HG03175 (cell line): ENCODE data around the gene MTFP1.
"Not testable (repeated sequence)": the region's sequence is repeated elsewhere in the genome, so short reads cannot be mapped to it uniquely, and the experiment has no call there.

Experiments used
- ATAC-seq: cut with Tn5 transposase; IDR thresholded peaks from one replicate; pipeline ENCODE4 v1.9.1; 2021; ENCODE audit warnings: mild to moderate bottlenecking, moderate library complexity; ENCODE audit not compliant: unreplicated experiment

Gene MTFP1

DNA sequence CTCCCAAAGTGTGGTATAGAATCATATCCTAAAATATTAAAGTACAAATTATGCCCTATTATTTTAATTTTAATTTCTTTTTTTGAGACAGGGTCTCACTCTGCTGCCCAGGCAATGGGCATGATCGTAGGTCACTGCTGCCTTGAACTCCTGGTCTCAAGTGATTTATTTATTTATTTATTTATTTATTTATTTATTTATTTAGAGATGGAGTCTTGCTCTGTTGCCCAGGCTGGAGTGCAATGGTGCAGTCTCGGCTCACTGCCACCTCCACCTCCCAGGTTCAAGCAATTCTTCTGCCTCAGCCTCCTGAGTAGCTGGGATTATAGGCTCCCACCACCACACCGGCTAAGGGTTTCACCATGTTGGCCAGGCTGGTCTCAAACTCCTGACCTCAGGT, 24.5 kb upstream of the MTFP1 start:
- ATAC-seq: not testable (repeated sequence)

DNA sequence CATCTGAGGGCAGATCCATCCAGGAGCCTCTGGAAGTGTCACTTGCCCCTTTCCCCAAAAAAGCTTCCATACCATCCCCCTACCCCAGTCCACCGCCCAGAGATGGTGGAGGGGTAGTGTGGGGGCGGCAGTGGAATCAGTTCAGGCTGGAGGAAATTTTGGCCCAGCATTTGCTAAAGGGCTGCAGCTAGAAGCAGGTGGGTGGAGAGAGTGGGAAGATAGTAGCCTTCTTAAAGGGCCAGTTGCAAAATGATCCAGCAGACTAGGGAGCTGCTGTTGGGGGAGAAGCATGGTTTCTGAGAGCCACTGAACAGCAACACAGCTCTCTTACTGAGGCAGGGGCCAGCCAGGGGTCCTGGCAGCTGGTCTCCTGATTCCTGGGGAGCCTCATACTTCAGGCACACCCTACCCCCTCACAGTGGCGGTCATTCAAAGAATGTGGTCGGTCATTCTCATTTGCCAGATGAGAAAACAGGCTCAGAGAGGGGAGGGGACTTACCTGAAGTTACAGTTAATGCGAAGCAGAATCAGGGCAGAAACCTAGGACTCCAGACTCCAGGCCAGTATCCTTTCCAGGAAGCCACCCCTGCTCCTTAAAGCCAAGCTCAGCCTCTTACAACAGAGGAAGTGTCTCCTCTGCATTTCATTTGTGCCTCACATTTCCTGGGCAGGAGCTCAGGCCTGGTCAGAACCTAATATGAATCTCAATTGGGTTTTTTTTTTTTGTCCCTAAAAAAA, 23.4 kb upstream of the MTFP1 start:
- ATAC-seq: no peak

DNA sequence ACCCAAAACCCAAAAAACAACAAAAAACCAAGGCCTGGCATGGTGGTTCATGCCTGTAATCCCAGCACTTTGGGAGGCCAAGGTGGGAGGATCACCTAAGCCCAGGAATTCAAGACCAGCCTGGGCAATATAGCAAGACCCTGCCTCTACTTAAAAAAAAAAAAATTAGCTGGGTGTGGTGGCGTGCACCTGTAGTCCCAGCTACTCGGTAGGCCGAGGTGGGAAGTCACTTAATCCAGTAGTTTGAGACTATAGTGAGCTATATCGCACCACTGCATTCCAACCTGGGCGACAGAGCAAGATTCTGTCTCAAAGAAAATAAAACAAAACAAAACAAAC, 22.8 kb upstream of the MTFP1 start:
- not testable (repeated sequence) for ATAC-seq

DNA sequence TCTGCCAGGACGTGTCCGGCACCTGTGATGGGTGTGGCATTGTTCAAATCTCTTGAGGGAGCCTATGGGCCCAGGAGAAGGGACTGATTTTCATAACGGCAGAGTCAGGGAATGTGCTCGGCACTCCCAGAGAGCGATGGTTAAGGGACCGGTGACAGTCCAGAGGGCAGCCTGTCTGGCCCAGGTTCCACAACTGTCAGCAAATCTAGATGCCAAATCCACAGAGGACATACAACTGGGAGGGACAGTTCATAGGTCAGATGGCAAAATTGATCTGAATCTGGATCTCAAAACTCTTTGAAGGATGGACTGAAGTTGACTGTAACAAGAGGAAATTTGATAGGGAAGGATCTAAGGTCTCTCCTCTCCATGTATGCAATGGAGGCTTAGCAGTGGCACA, 21.3 kb upstream of the MTFP1 start:
- no peak for ATAC-seq

DNA sequence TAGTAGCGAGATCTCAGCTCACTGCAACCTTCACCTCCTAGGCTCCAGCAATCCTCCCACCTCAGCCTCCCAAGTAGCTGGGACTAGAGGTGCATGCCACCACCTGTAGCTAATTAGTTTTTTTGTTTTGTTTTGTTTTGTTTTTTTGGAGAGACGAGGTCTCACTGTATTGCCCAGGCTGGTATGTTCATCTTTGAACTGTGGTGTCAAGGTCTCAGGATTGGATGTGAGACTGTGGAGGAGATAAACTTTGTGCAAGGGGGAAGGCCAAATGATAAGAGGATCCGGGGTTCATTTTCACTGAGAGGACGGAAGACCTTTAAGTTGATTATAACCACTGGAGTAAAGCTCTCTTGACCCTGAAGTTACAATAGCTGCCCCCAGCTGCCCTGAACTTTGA, 19.8 kb upstream of the MTFP1 start:
- ATAC-seq: no peak

DNA sequence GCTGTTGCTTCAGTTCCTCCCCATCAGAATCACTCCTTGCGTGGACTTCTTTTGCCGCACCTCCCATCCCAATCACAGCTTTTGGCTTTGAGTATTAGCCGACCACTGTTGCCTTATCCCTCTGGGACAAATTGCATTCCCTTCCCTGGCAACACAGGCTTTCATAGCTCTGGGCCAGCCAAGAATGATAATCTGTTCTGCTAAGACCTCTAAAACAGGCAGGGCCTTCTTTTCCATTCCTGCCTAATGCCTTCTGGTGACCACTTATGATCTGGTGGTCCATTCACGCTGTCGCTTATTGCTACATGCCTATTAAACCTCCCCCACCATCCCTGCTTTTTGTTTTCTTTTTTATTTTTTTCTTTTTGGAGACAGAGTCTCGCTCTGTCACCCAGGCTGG, 19.2 kb upstream of the MTFP1 start:
- ATAC-seq: no peak

DNA sequence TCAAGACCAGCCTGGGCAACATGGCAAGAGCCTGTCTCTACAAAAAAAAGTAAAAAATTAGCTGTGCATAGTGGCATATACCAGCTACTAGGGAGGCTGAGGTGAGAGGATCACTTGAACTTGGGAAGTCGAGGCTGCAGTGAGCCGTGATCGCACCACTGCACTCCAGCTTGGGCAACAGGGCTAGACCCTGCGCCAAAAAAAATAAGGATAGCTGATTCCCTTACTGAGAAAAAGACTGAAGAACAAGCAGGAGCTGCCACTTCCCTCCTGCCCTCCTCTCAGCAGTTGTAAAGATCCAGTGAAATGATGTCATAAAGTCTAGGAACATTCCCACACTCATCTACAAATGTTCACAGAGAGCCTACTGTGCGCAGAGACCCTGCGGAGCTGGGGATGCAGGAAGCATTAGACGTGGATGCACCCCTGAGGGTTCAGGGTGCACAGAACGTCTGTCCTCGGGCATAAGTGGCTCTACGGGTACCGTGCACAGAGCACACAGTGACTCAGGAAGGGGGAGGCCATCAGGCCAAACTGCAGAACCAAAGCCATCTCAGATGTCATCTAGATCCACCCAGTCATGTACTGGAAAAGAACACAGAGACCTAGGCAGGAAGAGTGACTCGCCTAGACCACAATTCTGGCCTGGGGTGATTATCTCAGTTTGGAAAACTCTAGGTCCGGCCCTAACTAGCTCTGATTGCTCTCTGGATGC, 17.0 kb upstream of the MTFP1 start:
- ATAC-seq: no peak

DNA sequence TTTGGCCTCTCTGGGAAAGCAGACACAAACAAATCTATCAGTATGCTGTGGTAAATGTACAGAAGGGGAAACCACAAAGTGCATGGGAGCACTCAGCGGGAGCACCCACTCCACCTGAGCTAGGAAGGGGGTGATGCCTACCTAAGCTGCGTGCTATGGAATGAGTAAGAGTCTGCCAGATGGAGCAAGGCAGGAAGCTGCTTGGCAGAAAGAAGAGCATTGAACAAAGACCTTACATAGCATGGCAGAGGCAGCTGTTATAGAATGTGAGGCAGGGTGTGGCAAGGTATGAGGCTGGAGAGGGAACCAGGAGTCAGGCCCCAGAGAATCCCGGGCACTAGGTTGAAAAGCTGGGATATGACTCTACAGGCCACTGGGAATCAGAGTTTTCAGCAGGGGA, 13.8 kb upstream of the MTFP1 start:
- ATAC-seq: no peak

DNA sequence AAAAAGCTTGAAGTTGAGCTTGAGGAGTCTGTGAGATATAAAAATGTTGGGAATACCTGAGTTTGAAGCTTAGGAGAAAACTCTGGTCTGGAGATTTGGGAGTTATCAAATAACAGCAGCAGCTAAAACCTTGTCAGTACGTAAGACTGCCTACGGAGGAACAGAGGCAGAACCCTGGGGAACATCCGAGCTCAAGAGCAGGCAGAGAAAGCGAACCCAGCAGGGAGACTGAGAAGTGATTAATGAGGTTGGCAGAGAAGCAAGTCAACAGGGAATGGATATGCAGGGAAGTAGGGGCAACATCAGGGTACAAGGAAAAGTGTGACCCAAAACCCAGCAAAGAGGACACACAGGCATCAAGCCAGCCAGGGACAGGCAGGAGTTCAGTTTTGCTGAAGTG, 12.6 kb upstream of the MTFP1 start:
- ATAC-seq: no peak

DNA sequence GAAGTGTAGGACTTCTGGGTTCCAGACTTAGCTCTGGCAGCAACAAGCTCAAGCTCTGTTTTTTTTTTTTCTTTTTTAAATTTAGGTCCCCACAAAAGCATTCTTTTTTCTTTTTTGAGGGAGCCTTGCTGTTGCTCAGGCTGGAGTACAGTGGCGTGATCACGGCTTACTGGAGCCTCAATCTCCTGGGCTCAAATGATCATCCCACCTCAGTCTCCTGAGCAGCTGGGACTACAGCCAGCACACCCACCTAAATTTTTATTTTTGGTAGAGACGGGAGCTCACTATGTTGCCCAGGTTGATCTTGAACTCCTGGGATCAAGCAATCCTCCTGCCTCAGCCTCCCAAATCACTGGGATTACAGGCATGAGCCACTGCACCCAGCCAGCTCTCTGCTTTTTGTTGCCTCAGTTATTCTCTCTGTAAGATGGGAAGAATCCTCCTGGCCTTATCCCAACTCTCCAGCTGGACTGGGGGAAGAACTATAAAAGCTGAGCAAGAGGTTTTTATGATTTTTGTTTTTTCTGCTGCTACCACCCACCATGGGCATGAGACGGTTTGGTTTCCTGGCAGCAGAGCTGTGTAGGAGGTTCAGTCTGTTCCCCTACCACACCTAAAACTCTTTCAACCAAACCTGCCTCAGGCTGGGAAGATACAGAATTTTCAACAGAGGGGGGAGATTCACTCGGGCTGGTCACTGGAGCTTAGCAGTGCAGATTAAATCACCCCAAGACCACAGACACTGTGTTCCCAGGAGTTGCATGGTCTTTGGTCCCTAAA, 11.6 kb upstream of the MTFP1 start:
- no peak for ATAC-seq

DNA sequence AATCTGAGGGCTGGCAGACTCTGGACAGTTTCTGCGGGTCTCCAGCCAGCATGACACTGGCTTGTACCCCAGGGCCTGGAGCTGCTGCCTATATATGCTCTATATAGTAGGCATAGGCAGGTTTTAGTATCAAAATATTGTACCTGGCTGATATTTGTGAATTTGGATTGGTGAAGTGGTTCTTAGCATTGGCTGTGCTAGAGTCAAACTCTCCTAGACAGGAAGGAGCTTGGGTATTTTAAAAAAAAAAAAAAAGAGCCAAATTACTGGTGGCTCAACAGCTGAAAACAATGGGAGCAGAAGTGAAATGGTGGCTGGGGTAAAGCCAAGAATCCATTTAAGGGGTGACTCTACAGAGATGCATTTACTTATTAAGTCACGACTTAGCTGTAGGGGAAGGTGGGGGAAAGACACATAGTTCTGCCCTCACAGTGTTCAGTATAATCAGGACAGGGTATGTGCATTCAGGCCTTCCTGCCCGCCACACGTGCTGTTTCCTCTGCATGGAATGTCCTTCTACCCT, 11.0 kb upstream of the MTFP1 start:
- no peak for ATAC-seq

DNA sequence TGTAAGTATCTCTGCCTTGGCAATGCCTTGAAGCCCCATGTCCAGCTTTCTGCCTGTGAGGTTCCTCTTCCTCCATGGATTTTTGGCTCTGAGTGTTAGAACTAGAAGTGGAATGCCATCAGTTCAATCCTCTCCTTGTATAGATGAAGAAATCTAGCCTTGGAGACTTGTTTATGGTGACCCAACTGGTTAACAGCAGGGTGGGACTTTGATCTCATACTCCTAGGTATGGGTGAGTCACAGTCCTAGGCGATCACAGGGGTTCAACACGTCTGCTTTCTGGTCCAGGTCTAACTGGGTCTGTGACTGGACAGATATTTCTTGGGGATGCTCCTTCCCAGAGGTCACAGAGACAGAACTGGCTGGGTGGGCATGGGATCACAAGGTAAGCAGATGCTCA, 9.2 kb upstream of the MTFP1 start:
- ATAC-seq: no peak

DNA sequence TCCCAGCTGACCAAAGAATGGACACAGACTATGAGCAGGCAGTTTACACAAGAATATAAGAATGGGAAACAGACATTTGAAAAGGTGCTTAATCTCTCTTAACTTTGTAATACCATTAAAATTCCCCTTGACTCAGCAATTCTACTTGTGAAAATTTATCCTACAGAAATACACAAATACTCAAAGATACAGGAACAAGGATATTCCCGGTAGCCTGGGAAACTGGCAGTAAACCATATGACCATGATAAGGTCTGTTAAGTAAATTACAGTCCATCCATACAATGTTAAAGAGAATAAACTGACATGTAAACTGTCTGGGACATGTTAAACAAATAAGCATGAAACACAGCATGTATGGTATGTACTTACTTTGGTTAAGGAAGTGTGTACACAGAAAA, 8.7 kb upstream of the MTFP1 start:
- ATAC-seq: no peak

DNA sequence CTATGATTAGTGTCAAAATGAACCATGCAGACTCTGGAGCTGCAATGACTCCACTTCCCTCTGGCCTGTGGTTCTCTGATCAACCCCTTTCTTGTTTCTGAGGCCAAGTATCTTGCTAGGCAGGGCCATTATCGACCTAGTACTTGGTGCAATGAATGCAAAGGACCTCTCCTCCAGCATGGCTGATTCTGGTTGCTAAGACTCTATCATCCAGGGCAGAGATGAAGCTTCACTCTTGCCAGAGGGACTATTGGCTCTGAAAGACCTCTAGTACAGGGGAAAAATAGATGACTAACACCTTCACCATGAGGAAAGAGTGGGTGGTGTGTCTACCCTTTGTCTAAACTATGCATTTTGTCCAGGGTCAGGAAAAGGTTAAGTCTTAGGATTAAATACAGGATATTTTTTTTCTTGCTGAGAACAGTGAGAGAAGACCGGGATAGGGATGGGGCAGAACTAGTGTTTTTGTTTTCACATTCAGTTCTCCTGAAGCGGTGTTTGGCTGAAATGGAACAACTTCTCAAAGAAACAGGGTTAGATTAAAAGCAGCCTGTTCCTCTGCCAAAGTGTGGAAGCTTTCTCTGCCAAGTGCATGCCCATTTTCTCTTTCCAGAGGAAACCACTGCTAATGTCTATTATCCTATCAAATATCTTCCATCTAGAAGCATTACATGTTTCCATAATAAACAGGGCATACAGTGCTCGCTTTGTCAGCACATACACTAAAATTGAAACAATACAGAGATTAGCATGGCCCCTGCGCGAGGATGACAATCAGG, 5.0 kb upstream of the MTFP1 start:
- no peak for ATAC-seq

DNA sequence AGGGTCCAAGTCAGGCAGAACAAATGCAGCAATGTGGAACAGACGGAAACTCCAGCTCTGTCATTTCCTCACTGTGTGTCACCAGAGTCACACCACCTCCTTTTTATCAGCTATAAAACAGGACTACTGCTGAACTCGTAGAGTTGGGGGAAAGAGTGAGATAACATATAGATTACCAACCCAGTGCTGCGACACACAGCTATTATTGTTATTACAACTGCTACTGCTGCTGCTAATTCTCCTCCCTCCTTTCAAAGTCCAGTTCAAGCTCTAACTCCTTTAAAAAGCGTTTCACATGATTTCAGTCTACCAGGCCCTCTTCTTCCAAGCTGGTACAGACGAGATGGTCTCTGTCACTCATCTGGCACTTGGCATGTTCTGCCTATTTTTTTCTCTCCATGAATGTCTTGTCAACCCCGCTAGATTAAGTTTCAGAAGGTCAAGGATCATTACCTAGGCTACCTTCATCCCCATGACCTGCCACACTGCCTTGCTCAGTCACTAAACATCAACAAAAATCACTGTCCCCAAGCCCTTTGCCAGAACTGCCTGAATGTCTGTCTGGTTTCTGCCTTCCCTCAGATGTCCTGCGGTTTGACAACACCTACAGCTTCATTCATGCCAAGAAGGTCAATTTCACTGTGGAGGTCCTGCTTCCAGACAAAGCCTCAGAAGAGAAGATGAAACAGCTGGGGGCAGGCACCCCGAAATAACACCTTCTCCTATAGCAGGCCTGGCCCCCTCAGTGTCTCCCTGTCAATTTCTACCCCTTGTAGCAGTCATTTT, 3.7 kb upstream of the MTFP1 start:
- ATAC-seq: no peak

DNA sequence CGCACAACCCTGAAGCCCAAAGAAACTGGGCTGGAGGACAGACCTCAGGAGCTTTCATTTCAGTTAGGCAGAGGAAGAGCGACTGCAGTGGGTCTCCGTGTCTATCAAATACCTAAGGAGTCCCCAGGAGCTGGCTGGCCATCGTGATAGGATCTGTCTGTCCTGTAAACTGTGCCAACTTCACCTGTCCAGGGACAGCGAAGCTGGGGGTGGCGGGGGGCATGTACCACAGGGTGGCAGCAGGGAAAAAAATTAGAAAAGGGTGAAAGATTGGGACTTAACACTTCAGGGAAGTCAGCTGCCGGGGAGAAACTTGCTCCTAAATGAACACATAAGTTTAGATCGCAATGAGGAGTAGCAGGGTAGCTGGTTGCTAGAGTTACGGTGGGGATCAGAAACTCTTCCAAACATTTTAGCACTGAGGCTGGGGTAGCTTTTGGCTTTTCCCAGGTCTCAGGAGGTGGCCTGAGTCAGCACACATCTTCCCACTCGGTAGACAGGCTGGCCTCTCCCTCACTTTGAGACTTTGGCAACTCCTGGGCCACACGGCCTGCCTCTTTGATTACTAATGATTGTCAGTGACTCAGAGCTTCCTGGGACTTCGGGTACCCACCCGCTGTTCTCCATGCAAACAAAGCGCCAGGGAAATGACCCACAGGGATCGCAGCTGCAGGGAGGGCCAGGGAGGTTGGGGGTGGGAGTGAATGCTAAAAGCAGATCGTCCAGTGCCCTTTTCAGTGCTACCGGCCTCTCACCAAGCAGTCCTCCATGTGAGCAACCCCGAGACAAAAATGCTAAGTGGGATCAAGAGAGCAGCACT, 2.9 kb upstream of the MTFP1 start:
- ATAC-seq: no peak

DNA sequence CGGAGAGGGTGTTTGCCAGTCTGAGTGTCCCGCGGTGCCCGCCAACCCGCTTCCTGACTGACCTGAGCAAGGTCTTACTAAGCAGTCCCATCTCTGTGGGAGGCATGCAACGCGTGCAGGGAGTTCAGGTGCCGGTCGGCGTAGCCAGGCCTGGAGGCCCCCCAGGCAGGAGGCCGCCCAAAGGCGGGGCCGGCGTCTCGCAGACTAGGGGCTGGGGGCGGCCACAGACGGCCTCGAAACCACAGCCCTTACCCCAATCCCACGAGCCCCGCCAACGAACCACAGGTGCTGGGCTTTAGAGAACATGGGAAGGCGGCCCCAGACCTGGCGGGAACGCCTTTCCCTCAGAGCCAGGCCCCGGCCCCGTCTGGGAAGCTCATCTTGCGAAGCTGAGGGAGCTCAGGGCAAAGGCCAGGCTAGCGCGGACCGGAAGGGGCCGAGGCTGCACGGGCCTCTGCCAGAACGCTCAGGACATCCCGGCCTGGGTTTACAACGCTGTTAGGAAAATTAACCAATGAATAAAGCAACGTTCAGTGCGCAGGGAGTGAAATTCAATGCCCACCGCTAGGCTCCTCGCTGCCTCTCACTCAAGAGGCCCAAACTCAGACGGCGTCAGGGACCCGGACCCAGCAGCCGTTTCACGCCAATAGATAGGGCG, 2.1 kb upstream of the MTFP1 start:
- peak; percentile 34 for ATAC-seq

DNA sequence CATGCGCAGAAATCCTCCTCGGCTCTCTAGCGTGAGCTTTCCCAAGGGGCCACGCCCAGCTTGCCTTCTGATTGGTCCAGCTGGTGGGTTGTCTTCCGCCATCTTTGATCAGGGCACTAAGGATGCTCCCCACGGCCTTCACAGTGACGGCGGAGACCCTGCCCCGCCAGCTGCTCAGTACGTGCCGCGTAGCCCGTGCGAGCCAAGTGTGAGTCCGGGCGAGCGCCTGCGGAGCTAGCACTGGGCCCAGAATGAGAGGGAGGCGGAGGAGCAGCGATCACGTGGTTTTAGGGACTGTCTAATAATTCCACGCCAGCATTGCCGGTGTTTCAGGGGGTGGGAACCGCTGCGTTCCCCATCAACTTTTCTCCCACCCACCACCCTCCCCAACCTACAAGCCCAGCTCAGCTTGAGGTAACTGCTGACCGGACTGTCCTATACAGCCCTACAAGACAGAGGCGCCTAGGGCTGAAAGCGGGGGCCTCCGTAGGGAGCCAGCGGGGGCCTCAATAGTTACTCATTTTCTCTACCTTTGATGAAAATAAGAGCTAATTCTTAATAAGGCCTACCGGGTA, 1.5 kb upstream of the MTFP1 start:
- peak; percentile 87 for ATAC-seq
